ENCODE measurements around the gene PRKCQ.
"Not testable (repeated sequence)": the region's sequence is repeated elsewhere in the genome, so short reads cannot be mapped to it uniquely, and the experiment has no call there.

PRKCQ gene

DNA sequence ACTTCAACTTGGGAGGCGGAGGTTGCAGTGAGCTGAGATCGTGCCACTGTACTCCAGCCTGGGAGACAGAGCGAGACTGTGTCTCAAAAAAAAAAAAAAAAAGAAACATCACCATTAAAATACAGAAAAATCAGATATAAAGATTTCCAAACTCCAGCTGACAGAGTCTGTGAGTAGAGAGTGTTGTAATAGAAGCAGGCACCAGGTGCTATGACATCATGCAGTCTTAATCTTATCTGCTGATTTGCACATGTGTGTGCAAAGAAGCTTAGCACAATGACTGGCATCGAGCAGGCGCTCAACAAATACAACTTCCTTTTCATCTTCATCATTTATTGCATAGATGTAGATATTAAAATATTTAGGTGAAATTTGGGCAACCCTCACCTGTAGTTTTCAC, 92.2 kb downstream of the PRKCQ start:
- DNase-seq = no peak

DNA sequence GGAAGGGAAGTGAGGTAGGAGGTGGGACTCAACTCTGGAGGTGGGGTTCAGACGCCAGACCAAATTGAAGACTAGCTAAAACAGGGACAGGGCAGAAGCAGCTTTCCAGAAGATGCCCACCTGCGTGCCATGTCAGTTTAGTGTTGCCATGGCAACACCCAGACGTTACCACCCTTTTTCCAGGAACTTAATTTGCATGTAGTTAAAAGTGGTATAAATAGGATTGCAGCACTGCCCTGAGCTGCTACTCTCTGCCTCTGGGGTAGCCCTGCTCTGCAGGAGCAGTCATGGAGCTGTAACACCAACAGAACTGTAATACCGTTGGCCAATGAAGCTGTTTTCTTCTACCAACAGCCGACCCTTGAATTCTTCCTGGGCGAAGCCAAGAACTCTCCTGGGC, 93.8 kb downstream of the PRKCQ start:
- DNase-seq = no peak

DNA sequence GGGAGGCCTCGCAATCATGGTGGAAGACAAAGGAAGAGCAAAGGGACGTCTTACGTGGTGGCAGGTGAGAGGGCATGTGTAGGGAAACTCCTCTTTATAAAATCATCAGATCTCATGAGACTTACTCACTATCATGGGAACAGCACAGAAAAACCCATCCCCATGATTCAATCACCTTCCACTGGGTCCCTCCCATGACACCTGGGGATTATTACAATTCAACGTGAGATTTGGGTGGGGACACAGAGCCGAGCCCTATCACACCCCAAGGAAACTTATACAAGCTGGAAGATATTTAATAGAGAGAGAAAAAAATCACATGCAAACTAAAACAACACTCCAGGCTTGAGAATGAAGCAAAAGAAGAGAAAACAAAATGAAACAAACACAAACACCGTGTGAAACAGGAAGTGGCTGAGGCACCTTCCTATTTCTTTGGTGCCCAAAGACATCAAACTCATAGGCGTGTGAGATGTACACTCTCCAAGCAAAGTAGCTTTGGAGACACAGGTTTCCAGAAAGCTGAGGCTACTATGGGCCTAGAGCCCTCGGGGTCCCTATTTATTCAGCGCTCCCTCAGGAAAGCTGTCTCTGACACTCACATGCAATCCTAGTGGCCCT, 97.2 kb downstream of the PRKCQ start:
- peak; percentile 15 for DNase-seq

DNA sequence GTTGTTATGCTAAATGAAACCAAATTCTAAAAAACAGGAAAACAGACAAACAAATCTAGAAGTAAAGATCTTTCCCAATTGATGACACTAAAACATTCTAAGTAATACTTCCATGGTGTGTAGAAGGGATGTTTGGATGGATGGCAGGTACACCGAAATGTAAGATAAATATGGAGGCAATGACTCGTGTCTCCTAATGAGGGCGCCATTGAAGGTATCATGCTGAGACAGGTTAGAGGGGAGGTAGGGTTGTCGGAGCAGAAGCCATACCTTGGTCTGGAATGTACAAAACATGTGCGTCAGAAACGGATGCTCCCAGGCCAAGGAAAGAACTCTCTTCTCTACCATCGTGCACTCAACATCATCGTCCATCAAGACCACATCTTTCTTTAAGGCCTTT, 101.4 kb downstream of the PRKCQ start:
- no peak for DNase-seq

DNA sequence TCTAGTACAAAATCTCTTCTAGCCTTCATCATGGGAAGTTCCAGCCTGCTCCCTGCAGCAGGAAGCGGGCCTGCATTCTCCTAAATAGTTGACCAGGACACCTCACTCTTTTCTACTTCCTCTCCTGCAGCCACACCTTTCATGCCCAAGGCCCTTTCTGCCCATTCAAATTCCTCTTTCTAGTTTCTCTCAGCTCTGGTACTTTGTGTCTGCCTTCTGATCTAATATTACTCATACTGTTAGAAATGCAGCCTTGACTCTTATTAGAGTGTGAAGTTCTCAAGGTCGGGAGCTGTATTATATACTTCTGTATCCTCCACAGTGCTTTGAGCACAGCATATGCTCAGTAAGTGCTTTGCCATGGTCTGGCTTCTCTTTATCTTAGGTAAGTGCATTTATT, 103.1 kb downstream of the PRKCQ start:
- DNase-seq = no peak

DNA sequence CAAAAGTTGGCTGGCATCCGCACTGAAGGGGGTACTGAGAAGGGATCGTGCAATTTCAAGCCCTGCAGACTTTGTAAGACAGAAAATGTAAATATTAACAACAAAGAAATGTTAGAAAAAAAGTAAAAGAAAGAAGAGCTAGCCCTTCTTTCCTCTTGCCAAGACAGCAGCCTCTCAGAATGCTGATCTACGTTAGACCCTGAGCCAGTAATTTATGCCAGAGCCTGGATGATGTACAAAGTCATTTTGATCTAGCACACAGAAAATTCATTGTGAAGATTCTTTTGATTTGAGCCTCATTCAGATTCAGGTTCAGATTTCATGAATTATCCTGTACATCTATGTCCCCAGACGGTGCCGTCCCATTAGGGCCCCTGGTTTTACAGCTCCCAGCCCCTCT, 105.2 kb downstream of the PRKCQ start:
- DNase-seq = no peak

DNA sequence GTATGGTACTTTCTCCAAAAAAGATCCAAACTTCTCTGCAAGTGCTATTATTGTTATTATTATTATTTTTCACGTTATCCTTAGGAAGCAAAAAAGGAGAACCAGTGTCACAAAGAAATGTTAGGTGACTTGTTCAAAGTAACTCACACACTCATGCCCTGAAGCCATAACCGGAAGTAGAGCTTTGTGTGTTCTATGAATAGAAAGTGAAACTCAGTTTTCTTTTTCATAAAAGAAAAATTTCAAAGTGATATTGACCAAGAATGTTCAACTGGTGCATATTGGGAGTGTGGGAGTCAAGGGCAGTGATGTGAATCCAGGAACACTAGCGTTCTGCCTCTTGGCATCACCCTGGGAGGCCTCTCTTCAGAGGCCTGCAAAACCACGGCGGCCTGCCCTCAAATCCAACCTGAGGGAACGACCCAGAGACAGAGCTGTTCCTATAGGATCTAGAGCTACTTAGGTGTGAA, 106.1 kb downstream of the PRKCQ start:
- peak; percentile 46 for DNase-seq

DNA sequence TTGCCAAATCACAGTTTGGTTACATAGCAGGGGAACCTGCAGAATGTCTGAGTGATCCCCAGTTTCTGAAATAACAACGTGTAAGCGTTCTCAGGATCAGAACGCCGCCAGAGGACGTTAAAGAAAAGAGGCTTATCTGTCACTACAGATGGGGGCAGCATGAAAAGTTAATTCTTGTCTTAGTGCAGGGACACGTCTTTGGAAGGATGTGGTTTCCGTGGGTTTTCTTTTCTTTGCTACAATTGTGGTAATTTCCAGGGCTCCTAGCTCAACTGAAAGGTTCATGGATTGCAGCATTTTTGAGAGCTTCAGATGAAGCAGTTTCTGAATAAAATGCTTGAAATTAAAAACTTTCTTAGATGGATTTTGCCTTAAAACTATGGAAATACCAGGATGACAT, 106.6 kb downstream of the PRKCQ start:
- DNase-seq = peak; percentile 67

DNA sequence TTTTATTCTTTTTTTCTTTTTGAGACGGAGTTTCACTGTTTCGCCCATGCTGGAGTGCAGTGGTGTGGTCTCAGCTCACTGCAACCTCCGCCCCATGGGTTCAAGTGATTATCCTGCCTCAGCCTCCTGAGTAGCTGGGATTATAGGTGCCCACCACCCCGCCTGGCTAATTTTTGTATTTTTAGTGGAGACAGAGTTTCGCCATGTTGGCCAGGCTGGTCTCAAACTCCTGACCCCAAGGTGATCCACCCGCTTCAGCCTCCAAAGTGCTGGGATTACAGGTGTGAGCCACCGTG, 107.4 kb downstream of the PRKCQ start:
- DNase-seq = not testable (repeated sequence)

DNA sequence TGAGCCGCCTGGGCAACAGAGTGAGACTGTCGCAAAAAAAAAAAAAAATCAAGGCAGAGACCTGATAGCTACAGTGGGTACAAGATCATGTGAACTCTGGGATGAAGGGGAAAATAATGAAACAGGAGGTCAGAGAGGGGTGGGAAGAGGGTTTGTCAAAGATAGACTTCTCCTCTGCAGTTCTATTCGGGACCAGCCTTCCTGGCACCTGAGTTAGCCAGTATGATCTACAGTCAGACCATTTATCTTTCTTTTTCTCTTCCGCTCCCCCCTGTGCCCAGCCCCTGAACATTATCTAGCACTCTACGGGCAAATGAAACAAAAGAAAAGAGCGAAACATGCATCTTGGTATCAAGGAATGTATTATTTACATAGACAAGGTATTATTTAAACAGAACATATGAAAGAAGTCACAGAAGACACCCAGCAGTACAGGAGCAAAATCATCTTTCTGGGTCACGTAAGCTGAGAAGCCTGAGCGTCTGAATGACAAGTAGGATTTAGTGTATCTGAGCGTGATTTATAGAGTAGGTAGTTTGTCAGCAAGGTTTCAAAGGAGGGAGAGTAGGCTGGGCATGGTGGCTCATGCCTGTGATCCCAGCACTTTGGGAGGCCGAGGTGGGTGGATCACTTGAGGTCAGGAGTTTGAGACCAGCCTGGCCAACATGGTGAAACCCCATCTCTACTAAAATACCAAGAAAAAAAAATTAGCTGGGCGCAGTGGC, 109.0 kb downstream of the PRKCQ start:
- DNase-seq = no peak

DNA sequence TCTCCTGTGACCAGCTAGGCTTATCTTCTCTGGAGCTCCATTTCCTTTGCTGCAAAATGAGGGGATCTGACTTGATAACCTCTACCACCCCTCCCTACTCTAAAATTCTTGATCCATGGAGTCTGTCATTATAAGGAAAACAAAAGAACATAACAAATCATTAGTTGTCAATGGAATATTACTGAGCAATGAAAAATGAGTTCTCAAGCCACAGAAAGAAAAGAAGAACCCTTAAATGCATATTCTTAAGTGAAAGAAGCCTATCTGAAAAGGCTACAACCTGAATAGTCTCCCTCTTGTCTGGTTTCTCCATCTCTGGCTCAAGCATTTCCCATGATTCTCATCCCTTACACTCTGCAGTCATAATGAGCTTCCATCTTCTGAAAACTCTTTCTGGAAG, 110.4 kb downstream of the PRKCQ start:
- DNase-seq = no peak

DNA sequence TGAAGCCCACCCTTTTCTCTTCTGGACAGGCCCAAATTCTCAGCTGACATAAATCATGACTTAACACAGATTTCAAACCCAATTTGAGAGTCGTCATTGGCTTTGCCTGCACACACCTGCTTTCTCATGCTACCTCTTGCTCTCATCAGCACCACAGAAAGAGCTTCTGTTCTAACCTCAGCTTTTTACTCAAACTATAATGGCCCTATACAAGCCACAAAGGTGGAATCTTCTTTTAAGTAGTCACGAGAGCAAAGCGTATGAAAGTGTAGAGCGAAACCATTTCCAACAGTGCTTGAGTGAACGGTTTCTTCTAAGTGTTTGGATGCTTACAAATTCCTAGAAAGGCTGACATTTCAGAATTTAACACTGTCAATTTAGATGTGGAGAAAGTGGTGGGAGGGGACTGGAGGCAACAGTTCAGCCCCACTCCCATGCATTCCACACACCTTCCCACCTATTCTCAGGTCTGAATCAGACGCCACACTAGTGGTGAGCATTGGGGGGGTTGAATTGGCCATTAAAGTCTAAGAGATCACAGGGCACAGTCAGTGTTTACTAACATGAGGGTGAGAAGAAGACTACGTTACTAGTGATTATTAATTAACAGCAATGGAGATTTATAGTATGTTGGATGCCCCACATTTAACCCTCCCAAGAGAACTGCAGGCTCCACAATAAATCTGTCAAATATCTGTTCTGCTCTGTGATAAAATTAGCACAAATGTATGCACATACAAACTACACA, 114.0 kb downstream of the PRKCQ start:
- DNase-seq = no peak

DNA sequence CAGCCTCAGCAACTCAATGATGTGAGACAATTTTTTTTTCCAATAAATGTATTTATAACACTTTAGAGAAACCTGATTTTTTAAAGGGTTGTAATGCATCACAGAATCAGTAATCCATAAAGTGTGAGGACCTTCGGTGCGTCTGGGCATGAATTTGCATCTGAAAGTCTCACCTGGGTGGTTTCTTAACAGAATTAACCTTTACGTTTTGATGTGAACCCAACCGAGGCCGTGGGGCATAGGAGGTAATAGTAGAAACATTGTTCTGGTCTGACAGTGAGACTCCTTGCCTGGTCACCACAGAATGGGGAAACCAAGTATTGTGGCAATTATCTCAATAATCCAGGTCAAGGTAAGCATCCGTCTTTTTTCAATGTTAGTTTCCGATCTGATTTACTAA, 114.6 kb downstream of the PRKCQ start:
- DNase-seq = no peak

DNA sequence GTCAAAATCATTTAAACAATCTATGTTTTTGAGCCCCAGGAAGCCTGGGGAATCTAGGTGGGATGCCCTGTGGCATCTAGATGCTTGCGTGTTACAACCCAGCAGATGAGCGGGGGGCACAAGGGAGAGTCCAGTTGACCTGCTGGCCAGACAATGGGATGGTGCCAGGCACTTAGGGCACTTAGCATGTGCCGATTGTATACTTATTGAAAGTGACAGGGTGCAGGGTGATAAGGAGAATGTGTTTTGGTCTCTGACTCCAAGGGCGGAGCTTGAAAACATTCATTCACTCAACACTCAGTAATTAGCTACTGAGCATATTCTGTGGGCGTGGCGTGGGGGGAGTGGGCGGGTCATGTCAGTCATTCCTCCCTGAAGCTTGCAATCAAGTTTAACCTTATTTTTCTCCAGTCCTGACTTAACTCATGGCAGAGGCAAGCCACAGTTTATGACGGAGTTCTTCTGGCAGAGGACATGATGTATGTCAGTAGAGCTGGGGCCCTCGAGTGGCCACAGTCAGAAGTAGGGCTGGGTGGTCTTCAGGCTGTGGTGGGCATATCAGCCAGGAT, 115.1 kb downstream of the PRKCQ start:
- DNase-seq = no peak

DNA sequence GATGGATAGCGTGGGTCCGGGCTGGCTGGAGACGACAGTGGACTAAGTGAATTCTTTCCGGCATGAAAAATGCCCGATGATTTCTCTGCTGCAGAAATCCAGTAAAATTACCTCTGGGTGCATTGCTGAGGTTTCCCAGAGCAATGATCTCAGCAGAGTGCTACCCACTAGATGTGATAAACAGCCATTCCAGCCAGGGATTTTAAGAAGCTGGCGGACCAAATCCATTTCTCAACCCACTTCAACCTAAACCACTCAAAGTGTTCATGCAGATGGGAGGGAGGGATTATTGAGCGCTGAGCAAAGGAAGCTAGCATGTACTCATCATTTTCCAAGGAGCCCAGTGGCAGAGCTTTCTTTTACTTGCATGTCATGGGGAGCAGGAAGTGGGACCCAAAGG, 116.7 kb downstream of the PRKCQ start:
- no peak for DNase-seq

DNA sequence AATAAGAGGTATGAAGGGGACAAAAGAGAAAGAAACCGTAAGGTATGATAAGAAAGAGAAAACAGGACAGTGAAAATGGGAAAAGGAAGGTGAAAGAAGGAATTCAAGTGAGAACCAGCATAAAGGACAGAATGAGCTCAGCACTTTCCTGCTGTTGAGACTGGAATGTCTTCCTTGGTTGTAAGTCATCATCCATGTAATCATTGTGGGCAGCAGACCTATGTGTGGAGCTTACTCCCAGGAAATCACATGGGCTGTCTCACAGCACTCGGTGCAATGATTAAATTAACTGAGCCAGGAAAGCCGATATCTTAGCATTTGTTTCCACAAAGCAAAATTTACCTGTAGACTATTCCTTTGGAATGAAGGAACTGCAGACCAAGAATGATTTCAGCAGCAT, 118.1 kb downstream of the PRKCQ start:
- no peak for DNase-seq

DNA sequence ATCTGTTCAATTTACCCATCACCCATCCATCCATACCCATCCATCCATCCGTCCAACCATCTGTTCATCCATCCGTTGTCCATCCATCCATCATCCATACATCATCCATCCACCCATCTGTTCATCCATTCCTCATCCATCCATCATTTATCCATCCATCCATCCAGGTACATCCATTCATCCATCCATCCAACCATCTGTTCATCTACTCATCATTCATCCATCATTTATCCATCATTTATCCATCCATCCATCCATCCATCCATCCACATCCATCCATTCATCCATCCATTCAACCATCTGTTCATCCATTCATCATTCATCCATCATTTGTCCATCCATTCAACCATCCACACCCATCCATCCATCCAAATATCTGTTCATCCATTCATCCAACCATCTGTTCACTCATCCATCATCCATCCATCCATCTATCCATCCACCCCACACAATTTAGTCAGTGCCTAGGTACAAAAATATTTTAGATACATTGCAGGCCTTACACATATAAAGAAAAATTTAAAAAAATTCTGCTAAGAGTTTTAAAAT, 119.1 kb downstream of the PRKCQ start:
- DNase-seq = no peak

DNA sequence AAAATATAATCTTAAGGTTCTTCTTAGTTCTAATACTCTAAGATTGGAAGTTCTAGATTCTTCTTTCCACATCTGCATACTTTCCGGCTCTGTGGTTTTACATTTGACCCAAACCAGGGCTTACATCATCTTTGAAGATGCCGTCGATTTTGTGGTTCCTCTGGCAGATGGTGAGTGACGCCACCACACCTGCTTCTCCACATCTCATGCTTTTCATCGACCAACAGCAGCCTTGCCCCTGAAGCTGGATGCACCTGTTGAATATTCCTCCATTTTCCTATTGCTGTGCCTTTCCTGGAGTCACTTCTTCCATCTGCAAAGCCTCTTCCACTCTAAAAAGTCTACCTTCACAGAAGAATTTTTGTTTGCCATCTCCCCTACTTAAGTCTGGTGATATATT, 121.3 kb downstream of the PRKCQ start:
- peak; percentile 17 for DNase-seq

DNA sequence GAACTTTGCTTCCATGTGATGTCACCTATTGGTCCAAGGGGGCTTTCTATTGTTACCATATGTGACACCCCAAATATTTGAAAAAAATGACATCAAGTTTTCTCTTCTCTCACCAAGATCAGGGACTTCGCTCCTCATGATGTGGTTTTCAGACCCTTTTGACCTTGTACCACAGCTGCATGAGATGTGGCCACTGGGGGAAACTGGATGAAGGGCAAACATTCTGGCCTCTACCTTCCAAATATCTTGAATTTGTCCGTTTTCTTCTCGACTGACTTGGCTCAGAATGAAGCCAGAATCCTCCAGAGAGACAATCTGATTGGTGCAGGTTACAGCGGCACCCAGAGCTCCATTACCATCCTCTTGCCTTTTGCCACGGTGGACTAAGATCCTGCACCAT, 122.7 kb downstream of the PRKCQ start:
- no peak for DNase-seq

DNA sequence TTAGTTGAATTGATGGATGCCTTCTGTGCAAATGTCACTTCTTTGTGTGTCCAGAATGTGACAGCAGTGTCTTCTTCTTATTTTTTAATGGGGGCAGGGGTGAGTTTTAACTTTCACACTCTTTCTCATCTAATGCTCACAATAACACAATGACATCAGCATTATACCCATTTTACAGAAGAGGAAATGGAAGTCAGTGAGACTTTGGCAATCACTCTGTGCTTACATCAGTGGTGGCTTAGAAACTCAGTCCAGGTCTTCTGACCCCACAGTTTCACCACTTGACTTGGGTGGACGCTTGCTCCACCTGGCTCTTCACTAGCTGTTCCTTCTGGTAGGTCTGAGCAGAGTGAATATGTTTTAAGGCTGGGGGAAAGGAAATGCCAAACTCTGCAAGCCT, 124.0 kb downstream of the PRKCQ start:
- no peak for DNase-seq

DNA sequence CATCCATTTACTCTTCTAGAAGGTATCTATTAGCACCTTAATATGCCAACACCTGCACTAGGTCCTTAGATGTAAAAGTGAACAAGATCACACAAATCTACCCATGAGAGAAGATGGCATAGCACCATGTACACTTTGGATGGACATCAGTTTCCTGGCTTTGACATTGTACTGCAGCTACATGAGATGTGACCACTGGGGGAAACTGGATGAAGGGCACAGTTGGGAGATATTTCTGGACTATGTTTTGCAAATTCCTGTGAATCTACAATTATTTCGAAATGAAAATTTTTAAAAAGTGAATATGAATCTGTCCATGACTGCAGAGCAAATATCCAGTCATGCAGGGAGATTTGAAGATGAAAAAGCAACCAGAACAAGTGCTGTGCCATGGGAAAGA, 124.5 kb downstream of the PRKCQ start:
- DNase-seq = no peak

DNA sequence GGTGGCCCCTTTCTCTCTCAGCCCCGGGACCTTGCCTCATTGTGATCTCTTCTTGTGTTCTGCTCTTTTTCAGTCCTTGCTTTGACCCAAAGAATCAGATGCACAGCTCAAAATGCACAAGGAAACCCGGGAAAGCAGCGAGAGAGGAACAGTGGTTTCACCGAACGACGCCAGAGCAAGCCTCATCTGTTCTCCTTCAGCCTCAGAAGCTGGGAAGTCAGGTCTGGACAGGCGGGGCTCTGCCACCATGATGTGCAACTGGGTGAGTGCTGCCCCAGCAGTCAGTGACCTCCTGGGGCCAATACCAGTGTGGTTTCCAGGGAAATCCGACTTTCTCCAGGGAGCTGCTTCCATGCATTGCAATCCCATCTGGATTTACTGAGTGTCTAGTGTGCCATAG, 133.4 kb downstream of the PRKCQ start:
- DNase-seq = no peak

DNA sequence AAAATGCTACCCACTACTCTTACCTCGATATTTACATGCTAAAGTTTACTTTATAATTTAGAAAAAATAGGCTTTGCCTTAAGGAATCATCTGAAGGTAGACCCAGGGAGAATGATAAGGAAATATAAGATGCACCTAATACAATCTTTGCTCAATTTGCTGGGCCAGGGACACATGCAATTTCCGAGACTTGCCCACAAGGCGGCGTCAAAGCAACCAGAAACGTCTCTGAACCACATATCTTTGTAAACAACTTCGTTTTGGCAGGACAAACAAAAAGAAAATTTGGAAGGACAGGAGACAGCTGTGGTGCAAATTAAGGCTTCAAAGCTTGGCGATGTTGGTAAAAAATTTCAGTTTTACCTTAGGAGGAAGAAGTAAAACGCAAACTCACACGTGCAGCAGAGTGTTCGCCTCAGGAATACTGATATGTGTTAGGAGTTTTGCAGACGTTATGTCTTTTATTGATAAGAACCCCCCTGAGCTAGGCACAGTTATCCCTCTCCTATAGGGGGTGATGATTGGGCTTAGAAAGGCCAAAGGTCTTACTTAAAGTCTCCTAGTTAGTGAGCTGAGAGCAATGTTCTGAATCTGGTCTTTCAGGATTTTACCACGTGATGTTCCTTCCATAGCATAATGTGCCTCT, 134.3 kb downstream of the PRKCQ start:
- peak; percentile 76 for DNase-seq
